Spleen (tissue), 7 donors: ENCODE data around the gene RANBP10.

Experiments used
- POLR2AphosphoS5 ChIP-seq, 3 donors: sonication (generic); formaldehyde crosslinking; IDR thresholded peaks; one replicate each; pipeline ENCODE4 v1.5.1; 2017; ENCODE audit warnings: antibody characterized with exemption in 3 of 3
- TF ChIP-seq, protein P1 (sequence below), 11 experiments: fragments of 200-600 bp in 7 of 11; fragments of 450-650 bp in 4 of 11; sonication (generic) in 4 of 11; IDR thresholded peaks in 8 of 11; conservative IDR thresholded peaks in 3 of 11; 1 replicate in 7 of 11; 2 replicates in 4 of 11; pipeline versions ENCODE4 v1.4.0 to v1.8.0; 2016 to 2021; ENCODE audit warnings: antibody characterized with exemption in 11 of 11, inconsistent platforms in 4 of 11, mild to moderate bottlenecking in 1 of 11
- donor health status: DM: no; HTN: no; CAD: no; lungs with moderate emphysema.
- donor health status: DM: no; HTN: no; CAD: no.
- donor health status: DM: no; HTN: no; CAD: no.

DNA sequence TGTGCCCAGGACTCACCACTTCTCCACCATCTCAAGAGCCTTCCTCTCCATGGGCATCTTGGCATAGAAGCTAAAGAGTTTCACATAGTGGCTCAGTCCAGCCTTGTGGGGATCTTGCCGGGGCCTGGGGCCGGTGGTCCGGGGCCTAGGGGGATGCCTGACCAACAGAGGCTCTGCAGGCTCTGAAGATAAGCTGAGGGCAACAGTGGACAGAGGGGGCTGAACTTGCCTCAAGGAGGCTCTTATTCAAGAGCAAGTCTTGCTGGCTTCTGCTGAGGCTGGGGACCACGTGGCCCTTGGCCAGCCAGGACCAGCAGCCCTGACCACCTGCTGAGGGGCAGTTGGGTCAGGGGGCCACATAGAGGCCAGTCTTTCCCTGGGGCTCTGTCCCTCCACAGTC lies 22.3 kb upstream of the RANBP10 start:
- no peak for TF ChIP-seq POLR2AphosphoS5 (IDR thresholded peaks at IDR 0.05)
- TF ChIP-seq, protein P1, sequence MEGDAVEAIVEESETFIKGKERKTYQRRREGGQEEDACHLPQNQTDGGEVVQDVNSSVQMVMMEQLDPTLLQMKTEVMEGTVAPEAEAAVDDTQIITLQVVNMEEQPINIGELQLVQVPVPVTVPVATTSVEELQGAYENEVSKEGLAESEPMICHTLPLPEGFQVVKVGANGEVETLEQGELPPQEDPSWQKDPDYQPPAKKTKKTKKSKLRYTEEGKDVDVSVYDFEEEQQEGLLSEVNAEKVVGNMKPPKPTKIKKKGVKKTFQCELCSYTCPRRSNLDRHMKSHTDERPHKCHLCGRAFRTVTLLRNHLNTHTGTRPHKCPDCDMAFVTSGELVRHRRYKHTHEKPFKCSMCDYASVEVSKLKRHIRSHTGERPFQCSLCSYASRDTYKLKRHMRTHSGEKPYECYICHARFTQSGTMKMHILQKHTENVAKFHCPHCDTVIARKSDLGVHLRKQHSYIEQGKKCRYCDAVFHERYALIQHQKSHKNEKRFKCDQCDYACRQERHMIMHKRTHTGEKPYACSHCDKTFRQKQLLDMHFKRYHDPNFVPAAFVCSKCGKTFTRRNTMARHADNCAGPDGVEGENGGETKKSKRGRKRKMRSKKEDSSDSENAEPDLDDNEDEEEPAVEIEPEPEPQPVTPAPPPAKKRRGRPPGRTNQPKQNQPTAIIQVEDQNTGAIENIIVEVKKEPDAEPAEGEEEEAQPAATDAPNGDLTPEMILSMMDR (IDR thresholded peaks at IDR 0.05 in 8 of 11, conservative IDR thresholded peaks at IDR 0.05 in 3 of 11), result no peak
